ENCODE data around the gene ORC6.

GRCh38 chr16:46714797-46715591 lies 25.5 kb downstream of the ORC6 start:
- TF ChIP-seq CTCF (conservative IDR thresholded peaks at IDR 0.05 in 1 of 2, IDR thresholded peaks at IDR 0.05 in 1 of 2; ENCODE audit: low read depth in 1 of 2, low read length in 2 of 2) (no peak), EZH2 (IDR thresholded peaks at IDR 0.05; ENCODE audit: low read length, missing control alignments) (no peak)

Data from fibroblast of lung (primary cell).